ENCODE data around the gene STAC2. TPM values are rescaled to one million over a fixed set of nuclear protein-coding genes. Genes with fewer than 3 reads are reported as not detected.

STAC2 gene
- total and polyA plus RNA-seq, 2 of the 13 experiments (the other 11 are each of a cell fraction or from before 2014, with no cell fraction given), result not detected

DNA sequence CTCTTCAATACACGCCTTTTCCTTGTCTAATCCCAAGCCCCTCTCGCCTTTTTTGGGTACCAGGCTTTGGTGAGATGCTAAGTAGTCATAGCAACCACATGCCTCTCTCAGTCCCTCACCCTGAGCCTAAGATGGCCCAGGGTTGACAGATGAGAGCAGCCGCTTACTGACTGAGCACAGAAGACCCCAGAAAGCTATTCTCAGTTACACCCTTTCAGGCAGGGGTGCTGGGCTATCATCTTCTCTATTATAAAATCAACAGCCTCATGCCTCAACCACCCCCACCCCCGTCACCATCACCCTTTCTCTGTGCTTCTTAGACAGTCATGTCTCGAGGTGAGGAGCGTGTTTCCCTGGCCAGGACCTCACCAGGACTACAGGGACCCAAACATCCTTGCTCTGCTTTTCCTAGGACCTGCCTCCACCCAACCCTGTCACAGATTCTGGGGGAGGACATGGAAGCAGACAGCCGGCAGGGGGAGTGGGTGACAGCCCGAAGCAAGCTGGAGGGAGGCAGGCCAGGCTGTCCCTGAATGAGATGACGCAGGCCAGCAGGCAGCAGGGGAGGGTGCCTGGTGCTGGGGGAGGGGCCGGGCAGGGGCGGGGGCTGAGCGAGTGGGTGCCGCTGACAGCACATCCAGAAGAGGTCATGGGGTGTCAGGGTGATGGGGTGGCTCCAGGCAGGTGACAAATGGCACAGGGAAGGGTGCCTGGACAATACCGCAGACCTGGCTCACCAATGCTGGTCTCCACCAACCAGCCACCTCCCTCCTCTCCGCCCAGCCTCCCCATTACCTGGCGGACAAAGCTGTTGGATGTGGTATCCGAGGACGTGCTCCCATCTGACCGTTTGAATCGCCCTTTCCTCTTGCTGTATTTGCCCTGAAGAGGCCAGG is 31.4 kb downstream of the STAC2 start:
- H3K9ac ChIP-seq (ENCODE audit: insufficient read depth, low read depth, low read length), result no peak overlapping the region
- DNase-seq (ENCODE audit: low spot score) (peak; percentile 80), FAIRE-seq (peak; percentile 90), ATAC-seq (peak; percentile 89)
- no peak overlapping the region for H3K27ac ChIP-seq (ENCODE audit: extremely low read length, insufficient read depth, low read length)
- no peak overlapping the region for H2AFZ ChIP-seq (ENCODE audit: low read length)
- peaks cover 40% of the 10 kb centered on the region for H3K4me1 ChIP-seq (ENCODE audit: insufficient read depth, low read length)
- CTCF ChIA-PET (ENCODE audit: low intra/inter-chr PET ratio, low total read pairs), result interaction anchor here (0.9 to 1.7 kb wide), 3 partner anchors 42 to 50 kb away, joined by 3 to 6 read pairs (median 3); no protein-coding TSS in a partner anchor
- intact Hi-C loops (cut with micrococcal nuclease; ENCODE audit: unreplicated experiment), result loop anchor here (5.0 kb wide), 1 partner anchor 48 kb away; no protein-coding TSS in a partner anchor
- H3K9me3 ChIP-seq (ENCODE audit: low read length), result no peaks in the 10 kb centered on the region
- no peaks in the 10 kb centered on the region for H3K27me3 ChIP-seq (ENCODE audit: control insufficient read depth in 1 of 2, insufficient read depth in 2 of 2, low read length in 2 of 2)
- peak overlapping the region; percentile 48; the same call in 1 of the 2 replicates for H3K4me2 ChIP-seq (ENCODE audit: low read depth, low read length)
- WGBS (ENCODE audit: low lambda C conversion rate), result 31% methylated on average over 18 of the region's 20 CpGs
- H4K20me1 ChIP-seq (ENCODE audit: insufficient read depth, low read length), result no peaks in the 10 kb centered on the region
- BruUV-seq (replicated peaks), result no TSS peak
- no peaks in the 10 kb centered on the region for H3K36me3 ChIP-seq (replicated peaks in 1 of 2; ENCODE audit: control insufficient read depth in 1 of 2, insufficient read depth in 2 of 2, low read length in 2 of 2)
- no peaks in the 10 kb centered on the region for H3K79me2 ChIP-seq (ENCODE audit: insufficient read depth, low read length)
- in situ Hi-C loops (cut with HindIII; ENCODE audit: extremely low pct_ligation_motif_present, low pct_unique_long_range_greater_than_20kb), result no loop called here
- H3K4me3 ChIP-seq (replicated peaks in 1 of 3; ENCODE audit: insufficient read depth in 1 of 3, low read depth in 2 of 3, low read length in 3 of 3), result peak overlapping the region in 1 of 3 experiments; percentile 34; a peak in 1 of 6 replicates
- POLR2A ChIA-PET, result no interaction called here
- TF ChIP-seq TGIF2 (CRISPR knock-in tag; IDR thresholded peaks at IDR 0.05), result peak; percentile 83; the same call in 1 of the 2 replicates
- TF ChIP-seq ATF2 (CRISPR knock-in tag; IDR thresholded peaks at IDR 0.05), result peak; percentile 59; the same call in 1 of the 2 replicates
- TF ChIP-seq HMGA1 (CRISPR knock-in tag; conservative IDR thresholded peaks at IDR 0.05), result no peak
- no peak for TF ChIP-seq MIER3 (CRISPR knock-in tag; IDR thresholded peaks at IDR 0.05; ENCODE audit: borderline replicate concordance)
- TF ChIP-seq, protein P1, sequence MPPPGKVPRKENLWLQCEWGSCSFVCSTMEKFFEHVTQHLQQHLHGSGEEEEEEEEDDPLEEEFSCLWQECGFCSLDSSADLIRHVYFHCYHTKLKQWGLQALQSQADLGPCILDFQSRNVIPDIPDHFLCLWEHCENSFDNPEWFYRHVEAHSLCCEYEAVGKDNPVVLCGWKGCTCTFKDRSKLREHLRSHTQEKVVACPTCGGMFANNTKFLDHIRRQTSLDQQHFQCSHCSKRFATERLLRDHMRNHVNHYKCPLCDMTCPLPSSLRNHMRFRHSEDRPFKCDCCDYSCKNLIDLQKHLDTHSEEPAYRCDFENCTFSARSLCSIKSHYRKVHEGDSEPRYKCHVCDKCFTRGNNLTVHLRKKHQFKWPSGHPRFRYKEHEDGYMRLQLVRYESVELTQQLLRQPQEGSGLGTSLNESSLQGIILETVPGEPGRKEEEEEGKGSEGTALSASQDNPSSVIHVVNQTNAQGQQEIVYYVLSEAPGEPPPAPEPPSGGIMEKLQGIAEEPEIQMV (CRISPR knock-in tag; IDR thresholded peaks at IDR 0.05; ENCODE audit: low read depth), result no peak
- no peak for TF ChIP-seq PRMT3 (CRISPR knock-in tag; IDR thresholded peaks at IDR 0.05; ENCODE audit: borderline replicate concordance, low read depth)
- 0 out of 2 replicates have a peak, but pooled peaks have one; percentile 22 for TF ChIP-seq KDM4B (CRISPR knock-in tag; IDR thresholded peaks at IDR 0.05)
- no peak for TF ChIP-seq TEF (CRISPR knock-in tag; IDR thresholded peaks at IDR 0.05)
- TF ChIP-seq SALL2 (CRISPR knock-in tag; IDR thresholded peaks at IDR 0.05), result no peak
- TF ChIP-seq ZFX (CRISPR knock-in tag; IDR thresholded peaks at IDR 0.05; ENCODE audit: low read depth), result peak; percentile 51; the same call in 1 of the 2 replicates
- TF ChIP-seq ZNF33B (CRISPR knock-in tag; IDR thresholded peaks at IDR 0.05), result 0 out of 2 replicates have a peak, but pooled peaks have one; percentile 15
- TF ChIP-seq TEAD3 (CRISPR knock-in tag; optimal IDR thresholded peaks at IDR 0.05; ENCODE audit: borderline replicate concordance), result peak; percentile 52
- no peak for TF ChIP-seq MAZ (IDR thresholded peaks at IDR 0.05; ENCODE audit: borderline replicate concordance, low read depth, low read length)
- peak; percentile 59; the same call in 1 of the 2 replicates for TF ChIP-seq MAZ (CRISPR knock-in tag; IDR thresholded peaks at IDR 0.05; ENCODE audit: low read depth)
- no peak for TF ChIP-seq FOXA3 (CRISPR knock-in tag; IDR thresholded peaks at IDR 0.05)
- TF ChIP-seq, protein P2, sequence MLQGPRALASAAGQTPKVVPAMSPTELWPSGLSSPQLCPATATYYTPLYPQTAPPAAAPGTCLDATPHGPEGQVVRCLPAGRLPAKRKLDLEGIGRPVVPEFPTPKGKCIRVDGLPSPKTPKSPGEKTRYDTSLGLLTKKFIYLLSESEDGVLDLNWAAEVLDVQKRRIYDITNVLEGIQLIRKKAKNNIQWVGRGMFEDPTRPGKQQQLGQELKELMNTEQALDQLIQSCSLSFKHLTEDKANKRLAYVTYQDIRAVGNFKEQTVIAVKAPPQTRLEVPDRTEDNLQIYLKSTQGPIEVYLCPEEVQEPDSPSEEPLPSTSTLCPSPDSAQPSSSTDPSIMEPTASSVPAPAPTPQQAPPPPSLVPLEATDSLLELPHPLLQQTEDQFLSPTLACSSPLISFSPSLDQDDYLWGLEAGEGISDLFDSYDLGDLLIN (CRISPR knock-in tag; IDR thresholded peaks at IDR 0.05; ENCODE audit: borderline replicate concordance), result no peak
- TF ChIP-seq FOXO4 (CRISPR knock-in tag; conservative IDR thresholded peaks at IDR 0.05), result no peak
